PC-9 (cell line): ENCODE measurements around the gene PYHIN1. TPM values are rescaled to one million over a fixed set of nuclear protein-coding genes. Genes with fewer than 3 reads are reported as not detected.

Source experiments
- BruUV-seq: library from RNA; stranded (reverse); fragments of 400-500 nt; replicated peaks from 2 replicates; lab custom pipeline; 2021; lab: Mats Ljungman, UMichigan
- CTCF ChIA-PET: fragments of 300-600 bp; sonication (Branson Sonifier 250); formaldehyde crosslinking; loops from one replicate; lab custom pipeline; 2022; ENCODE audit warnings: antibody characterized with exemption; lab: Charles Lee
- POLR2A ChIA-PET: fragments of 300-600 bp; sonication (Branson Sonifier 250); formaldehyde crosslinking; loops from one replicate; lab custom pipeline; 2022; ENCODE audit warnings: antibody characterized with exemption; ENCODE audit not compliant: unreplicated experiment; lab: Charles Lee
- DNase-seq, 2 experiments: peaks; one replicate each; pipeline versions ENCODE4 v3.0.0 to v3.0.0-alpha.2; 2015 to 2022; ENCODE audit warnings: mixed read lengths in 1 of 2
- H2AFZ ChIP-seq: fragments of 200-600 bp; sonication (generic); 2 replicates; pipeline ENCODE4 v1.8.1; 2017; ENCODE audit warnings: antibody characterized with exemption
- H3F3A ChIP-seq: fragments of 200-600 bp; sonication (generic); 2 replicates; pipeline ENCODE4 v1.8.1; 2017; ENCODE audit warnings: antibody characterized with exemption, mild to moderate bottlenecking, low read depth; ENCODE audit not compliant: insufficient read depth
- H3K27ac ChIP-seq: fragments of 200-600 bp; sonication (generic); 2 replicates; pipeline ENCODE4 v1.6.1; 2016; ENCODE audit warnings: mixed run types
- H3K27me3 ChIP-seq: fragments of 200-600 bp; sonication (generic); 2 replicates; pipeline ENCODE4 v1.6.1; 2016; ENCODE audit warnings: low read depth, mixed run types; ENCODE audit not compliant: insufficient read depth
- H3K36me3 ChIP-seq: fragments of 200-600 bp; sonication (generic); 2 replicates; pipeline ENCODE4 v1.6.1; 2016; ENCODE audit warnings: low read depth, mixed run types
- H3K4me1 ChIP-seq: fragments of 200-600 bp; sonication (generic); replicated peaks from 2 replicates; pipeline ENCODE4 v1.6.1; 2016; ENCODE audit warnings: mixed run types; ENCODE audit not compliant: insufficient read depth
- H3K4me2 ChIP-seq: fragments of 200-600 bp; sonication (generic); 2 replicates; pipeline ENCODE4 v1.6.1; 2017; ENCODE audit warnings: mixed run types
- H3K4me3 ChIP-seq: fragments of 200-600 bp; sonication (generic); 2 replicates; pipeline ENCODE4 v1.6.1; 2016; ENCODE audit warnings: mixed run types
- H3K79me2 ChIP-seq: fragments of 200-600 bp; sonication (generic); 2 replicates; pipeline ENCODE4 v1.6.1; 2017; ENCODE audit warnings: low read depth, mixed run types
- H3K9me2 ChIP-seq: fragments of 200-600 bp; sonication (generic); 2 replicates; pipeline ENCODE4 v1.8.1; 2017; ENCODE audit warnings: mild to moderate bottlenecking; ENCODE audit not compliant: insufficient read depth
- H3K9me3 ChIP-seq: fragments of 200-600 bp; sonication (generic); 2 replicates; pipeline ENCODE4 v1.8.1; 2016; ENCODE audit warnings: low read depth; ENCODE audit not compliant: insufficient read depth
- H4K20me1 ChIP-seq: fragments of 200-600 bp; sonication (generic); 2 replicates; pipeline ENCODE4 v1.8.1; 2017; ENCODE audit not compliant: insufficient read depth
- CTCF ChIP-seq: fragments of 200-600 bp; sonication (generic); conservative IDR thresholded peaks from 2 replicates; pipeline ENCODE4 v1.6.1; 2017; ENCODE audit warnings: mixed run types, antibody characterized with exemption, mild to moderate bottlenecking, moderate library complexity
- EZH2 ChIP-seq: fragments of 200-600 bp; sonication (generic); IDR thresholded peaks from 2 replicates; pipeline ENCODE4 v1.8.0; 2017; ENCODE audit warnings: antibody characterized with exemption, low read depth
- intact Hi-C: fragments of 100-400 bp; cut with micrococcal nuclease; formaldehyde crosslinking; loops from one replicate; pipeline ENCODE4 v1.10.0; 2022; ENCODE audit not compliant: unreplicated experiment
- total RNA-seq: library from RNA; stranded (reverse); gene quantifications from 2 replicates; pipeline ENCODE4 v1.2.3, GENCODE V29; 2021

PYHIN1 gene
- total RNA-seq, 1 experiment from 2014 or later = not detected

DNA sequence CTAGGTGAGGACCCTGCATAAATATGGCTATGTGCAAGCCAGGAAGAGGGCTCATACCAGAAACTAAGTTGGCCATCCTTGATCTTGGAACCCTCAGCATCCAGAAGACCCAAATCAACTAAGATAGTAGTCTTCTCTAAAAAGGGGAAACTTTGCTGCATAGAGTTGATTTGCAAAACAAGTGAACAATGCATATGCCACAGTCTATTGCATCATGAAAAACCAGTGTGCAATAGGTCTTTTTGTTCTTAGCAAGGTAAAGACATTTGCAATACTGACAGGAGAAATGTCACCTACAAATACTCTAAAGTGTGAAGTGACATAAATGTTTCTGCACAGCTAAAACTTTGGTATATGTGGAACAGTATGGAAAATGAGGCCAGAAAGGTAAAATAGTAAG is 76.4 kb downstream of the PYHIN1 start:
- Histone ChIP-seq H3K36me3 (no peaks in the 10 kb centered on the region), H4K20me1 (no peaks in the 10 kb centered on the region), H3K4me2 (no peak overlapping the region), H3K4me1 (no peaks in the 10 kb centered on the region), H3K79me2 (no peaks in the 10 kb centered on the region), H3K27ac (no peak overlapping the region), H2AFZ (no peak overlapping the region), H3K4me3 (no peak overlapping the region), H3K27me3 (0 out of 2 replicates have a peak, but pooled peaks cover 6% of the 10 kb centered on the region), H3F3A (no peaks in the 10 kb centered on the region; the same call in 1 of the 2 replicates), H3K9me2 (no peaks in the 10 kb centered on the region), H3K9me3 (no peaks in the 10 kb centered on the region)
- POLR2A ChIA-PET = no interaction called here
- DNase-seq = no peak
- TF ChIP-seq EZH2 (no peak), CTCF (no peak)
- CTCF ChIA-PET = interaction anchor here (0.6 kb wide), 1 partner anchor 9 kb away, joined by 3 read pairs; no protein-coding TSS in a partner anchor
- no TSS peak for BruUV-seq
- intact Hi-C loops = loop anchor here (10.0 kb wide), 1 partner anchor 1043 kb away; no protein-coding TSS in a partner anchor

DNA sequence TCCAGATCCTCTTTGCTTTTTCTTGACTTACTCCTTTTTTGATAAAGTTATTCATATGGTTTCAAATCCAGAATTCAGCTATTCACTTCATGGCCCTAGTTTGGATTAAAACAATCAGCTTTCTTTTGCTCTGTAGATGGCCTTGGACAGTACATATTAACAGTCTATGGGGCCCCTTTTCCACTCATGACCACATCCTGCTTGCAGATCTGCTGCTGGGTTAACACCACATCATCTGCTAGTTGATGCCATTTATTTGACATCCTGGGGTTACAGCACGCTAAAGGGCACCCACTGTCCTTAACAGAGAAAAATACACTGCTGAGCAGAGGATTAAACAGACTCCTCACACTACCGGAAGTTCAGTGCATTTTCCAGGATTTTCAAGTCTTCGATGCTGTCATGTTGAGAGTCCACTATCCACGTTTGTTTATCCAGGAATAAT is 77.4 kb downstream of the PYHIN1 start:
- 0 out of 2 replicates have a peak, but pooled peaks cover 6% of the 10 kb centered on the region for H3K27me3 ChIP-seq
- no peaks in the 10 kb centered on the region for H4K20me1 ChIP-seq
- DNase-seq = no peak
- ChIA-PET POLR2A (no interaction called here), CTCF (no interaction called here)
- intact Hi-C loops = loop anchor here (10.0 kb wide), 1 partner anchor 1044 kb away; no protein-coding TSS in a partner anchor
- BruUV-seq = no TSS peak
- no peaks in the 10 kb centered on the region for H3K9me3 ChIP-seq
- no peak for TF ChIP-seq CTCF
- TF ChIP-seq EZH2 = no peak
- no peak overlapping the region for H3K4me3 ChIP-seq
- H3K36me3 ChIP-seq = no peaks in the 10 kb centered on the region
- H3F3A ChIP-seq = no peaks in the 10 kb centered on the region; the same call in 1 of the 2 replicates
- H3K4me1 ChIP-seq = no peaks in the 10 kb centered on the region
- H2AFZ ChIP-seq = no peak overlapping the region
- H3K27ac ChIP-seq = no peak overlapping the region
- H3K4me2 ChIP-seq = no peak overlapping the region
- H3K9me2 ChIP-seq = no peaks in the 10 kb centered on the region
- no peaks in the 10 kb centered on the region for H3K79me2 ChIP-seq

DNA sequence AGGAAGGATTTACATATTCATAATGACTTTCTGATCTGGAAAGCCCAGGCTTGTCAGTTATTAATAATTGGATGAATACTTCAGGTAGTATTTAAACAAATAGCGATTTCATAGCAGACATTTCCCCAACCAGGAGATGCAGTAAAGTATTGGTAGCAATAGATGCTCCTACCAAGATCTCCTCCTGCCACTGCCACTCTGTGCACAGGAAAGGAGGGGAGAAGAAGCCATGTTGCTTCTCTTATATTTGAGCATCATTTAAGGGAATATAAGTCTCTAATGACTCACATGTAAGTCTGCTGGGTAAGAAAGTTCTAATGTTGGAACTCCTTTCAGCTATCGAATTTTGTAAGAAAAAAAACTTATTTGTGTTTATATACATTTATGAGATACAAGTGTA is 77.9 kb downstream of the PYHIN1 start:
- Histone ChIP-seq H3K79me2 (no peaks in the 10 kb centered on the region), H3K27ac (no peak overlapping the region), H3K4me1 (no peaks in the 10 kb centered on the region), H3K4me3 (no peak overlapping the region), H4K20me1 (no peaks in the 10 kb centered on the region), H3F3A (no peaks in the 10 kb centered on the region; the same call in 1 of the 2 replicates), H3K27me3 (0 out of 2 replicates have a peak, but pooled peaks cover 6% of the 10 kb centered on the region), H3K36me3 (no peaks in the 10 kb centered on the region), H3K4me2 (no peak overlapping the region), H2AFZ (no peak overlapping the region), H3K9me2 (no peaks in the 10 kb centered on the region), H3K9me3 (no peaks in the 10 kb centered on the region)
- no TSS peak for BruUV-seq
- POLR2A ChIA-PET = interaction anchor here (0.7 kb wide), 1 partner anchor 190 kb away, joined by 5 read pairs; no protein-coding TSS in a partner anchor
- intact Hi-C loops = loop anchor here (10.0 kb wide), 1 partner anchor 1044 kb away; no protein-coding TSS in a partner anchor
- TF ChIP-seq EZH2 = no peak
- no peak for TF ChIP-seq CTCF
- CTCF ChIA-PET = no interaction called here
- no peak for DNase-seq
